Activated naive CD8-positive, alpha-beta T cell (primary cell): Measurements from ENCODE around the gene SPTA1.

ENCODE experiments used
- H3K27ac Mint-ChIP-seq: one replicate; pipeline ENCODE4 v1.8.0; 2021; ENCODE audit warnings: mixed read lengths
- H3K27me3 Mint-ChIP-seq: one replicate; pipeline ENCODE4 v1.8.0; 2021; ENCODE audit warnings: mixed read lengths
- H3K36me3 Mint-ChIP-seq: one replicate; pipeline ENCODE4 v1.8.0; 2021; ENCODE audit warnings: mixed read lengths
- H3K4me1 Mint-ChIP-seq: one replicate; pipeline ENCODE4 v1.8.0; 2021; ENCODE audit warnings: low read depth, mixed read lengths
- H3K4me3 Mint-ChIP-seq: one replicate; pipeline ENCODE4 v1.8.0; 2021; ENCODE audit warnings: mild to moderate bottlenecking, mixed read lengths
- H3K9me3 Mint-ChIP-seq: one replicate; pipeline ENCODE4 v1.8.0; 2021; ENCODE audit warnings: low read depth, mixed read lengths

The SPTA1 gene

DNA sequence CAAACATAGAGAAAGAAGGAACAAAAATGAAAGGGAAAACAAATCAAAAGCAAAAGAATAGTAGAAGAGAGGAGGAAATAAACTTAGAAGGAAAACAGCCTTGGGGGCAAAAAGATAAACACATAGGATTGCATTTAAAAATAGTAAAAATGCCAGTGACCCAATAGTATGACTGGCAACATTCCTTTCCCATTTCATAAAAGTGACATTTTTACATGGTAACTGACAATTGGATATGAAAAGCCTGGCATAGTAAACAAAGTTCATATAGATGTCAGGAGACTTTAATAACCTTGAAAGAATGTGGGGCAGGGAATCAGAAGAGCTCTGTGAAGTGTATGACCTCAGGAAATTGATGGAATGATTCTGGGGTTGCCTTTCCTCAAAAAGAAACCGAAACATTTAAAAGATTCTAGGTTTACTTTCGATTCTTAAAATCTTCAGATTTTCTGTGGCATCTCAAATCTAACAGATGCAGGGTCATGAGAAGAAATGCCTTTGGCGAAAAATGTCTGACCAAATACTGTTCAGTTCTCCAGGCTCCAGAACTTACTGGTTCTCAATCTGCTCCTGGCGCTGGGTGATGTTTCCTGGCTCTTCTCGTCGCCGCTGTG lies 33.7 kb downstream of the SPTA1 start:
- no peaks in the 10 kb centered on the region for H3K36me3 Mint-ChIP-seq
- H3K9me3 Mint-ChIP-seq = no peaks in the 10 kb centered on the region
- no peak overlapping the region for H3K4me3 Mint-ChIP-seq
- no peak overlapping the region for H3K27ac Mint-ChIP-seq
- H3K27me3 Mint-ChIP-seq = peaks cover 2% of the 10 kb centered on the region
- H3K4me1 Mint-ChIP-seq = peaks cover 2% of the 10 kb centered on the region

DNA sequence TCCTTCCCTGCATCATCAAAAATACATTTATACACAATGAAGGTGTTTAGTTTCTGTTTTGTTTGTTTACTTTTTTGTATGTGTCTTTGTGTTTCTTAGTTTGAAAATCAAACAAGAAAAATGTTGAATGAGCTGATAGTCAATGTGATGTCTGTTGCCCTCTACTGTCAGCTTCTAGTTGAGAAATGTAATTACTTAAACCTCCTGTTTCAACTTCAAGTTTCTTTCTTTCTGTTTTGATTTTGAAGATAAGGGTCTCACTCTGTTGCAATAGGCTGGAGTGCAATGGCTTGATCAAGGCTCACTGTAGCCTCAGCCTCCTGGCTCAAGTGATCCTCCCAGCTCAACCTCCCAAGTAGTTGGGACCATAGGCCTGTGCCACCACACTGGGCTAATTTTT lies 37.5 kb downstream of the SPTA1 start:
- no peak overlapping the region for H3K4me3 Mint-ChIP-seq
- H3K36me3 Mint-ChIP-seq = no peaks in the 10 kb centered on the region
- no peak overlapping the region for H3K27ac Mint-ChIP-seq
- peaks cover 2% of the 10 kb centered on the region for H3K27me3 Mint-ChIP-seq
- peaks cover 11% of the 10 kb centered on the region for H3K4me1 Mint-ChIP-seq
- H3K9me3 Mint-ChIP-seq = no peaks in the 10 kb centered on the region

GRCh38 chr1:158646465-158646864 lies 40.0 kb downstream of the SPTA1 start:
- no peaks in the 10 kb centered on the region for H3K27me3 Mint-ChIP-seq
- H3K4me1 Mint-ChIP-seq = peaks cover 11% of the 10 kb centered on the region
- no peaks in the 10 kb centered on the region for H3K36me3 Mint-ChIP-seq
- no peaks in the 10 kb centered on the region for H3K9me3 Mint-ChIP-seq
- no peak overlapping the region for H3K4me3 Mint-ChIP-seq
- no peak overlapping the region for H3K27ac Mint-ChIP-seq

- no peaks in the 10 kb centered on the region for H3K27me3 Mint-ChIP-seq
- no peaks in the 10 kb centered on the region for H3K9me3 Mint-ChIP-seq
- H3K27ac Mint-ChIP-seq = no peak overlapping the region
- no peaks in the 10 kb centered on the region for H3K36me3 Mint-ChIP-seq
- peaks cover 11% of the 10 kb centered on the region for H3K4me1 Mint-ChIP-seq
- no peak overlapping the region for H3K4me3 Mint-ChIP-seq
These were observed 42.1 kb downstream of the SPTA1 start for GRCh38 chr1:158644449-158644848.

- no peak overlapping the region for H3K4me3 Mint-ChIP-seq
- no peak overlapping the region for H3K27ac Mint-ChIP-seq
- H3K27me3 Mint-ChIP-seq = no peaks in the 10 kb centered on the region
- no peaks in the 10 kb centered on the region for H3K36me3 Mint-ChIP-seq
- no peaks in the 10 kb centered on the region for H3K4me1 Mint-ChIP-seq
- H3K9me3 Mint-ChIP-seq = no peaks in the 10 kb centered on the region
These were observed 47.6 kb downstream of the SPTA1 start for GRCh38 chr1:158638904-158639303.

DNA sequence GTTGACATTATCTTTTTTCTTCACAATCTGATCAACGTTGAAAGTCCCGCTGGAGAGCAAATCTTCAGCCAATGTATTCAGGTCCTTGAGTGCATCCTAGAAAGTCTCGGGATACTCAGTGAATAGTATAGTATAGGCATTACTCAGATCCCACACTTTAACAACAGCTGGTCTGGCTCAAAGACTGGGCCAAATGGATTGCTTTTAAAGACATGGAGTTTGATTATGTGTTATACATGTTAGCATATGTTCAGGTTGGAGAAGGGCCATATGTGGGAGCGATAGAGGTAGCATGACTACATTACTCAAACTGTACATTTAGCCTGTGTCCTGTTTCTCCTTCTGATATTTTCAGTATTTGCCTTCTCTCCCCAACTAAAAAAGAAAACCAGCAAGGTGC lies 48.4 kb downstream of the SPTA1 start:
- no peaks in the 10 kb centered on the region for H3K27me3 Mint-ChIP-seq
- H3K9me3 Mint-ChIP-seq = no peaks in the 10 kb centered on the region
- no peaks in the 10 kb centered on the region for H3K4me1 Mint-ChIP-seq
- no peak overlapping the region for H3K4me3 Mint-ChIP-seq
- no peak overlapping the region for H3K27ac Mint-ChIP-seq
- no peaks in the 10 kb centered on the region for H3K36me3 Mint-ChIP-seq

DNA sequence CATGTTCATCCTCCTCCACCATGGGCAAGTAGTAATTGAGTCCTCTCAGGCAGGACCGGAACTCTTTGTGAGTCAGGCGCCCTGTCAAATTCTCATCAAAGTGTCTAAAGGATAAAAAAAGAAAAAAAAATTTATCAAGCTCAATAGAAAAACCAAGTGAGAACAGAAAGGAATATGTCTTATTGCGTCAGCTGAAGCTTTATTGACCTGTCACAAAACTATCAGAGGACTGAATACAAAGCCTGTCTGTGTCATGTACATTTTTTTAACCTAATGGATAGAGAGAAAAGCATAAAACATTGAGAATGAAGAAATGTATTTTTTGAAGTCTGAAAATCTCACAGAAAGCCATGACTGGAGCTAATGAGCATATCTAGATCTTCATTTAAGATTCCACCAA lies 72.8 kb downstream of the SPTA1 start:
- Mint-ChIP-seq H3K27ac (no peak overlapping the region), H3K27me3 (no peaks in the 10 kb centered on the region), H3K9me3 (no peaks in the 10 kb centered on the region), H3K4me1 (no peaks in the 10 kb centered on the region), H3K4me3 (no peak overlapping the region), H3K36me3 (no peaks in the 10 kb centered on the region)

DNA sequence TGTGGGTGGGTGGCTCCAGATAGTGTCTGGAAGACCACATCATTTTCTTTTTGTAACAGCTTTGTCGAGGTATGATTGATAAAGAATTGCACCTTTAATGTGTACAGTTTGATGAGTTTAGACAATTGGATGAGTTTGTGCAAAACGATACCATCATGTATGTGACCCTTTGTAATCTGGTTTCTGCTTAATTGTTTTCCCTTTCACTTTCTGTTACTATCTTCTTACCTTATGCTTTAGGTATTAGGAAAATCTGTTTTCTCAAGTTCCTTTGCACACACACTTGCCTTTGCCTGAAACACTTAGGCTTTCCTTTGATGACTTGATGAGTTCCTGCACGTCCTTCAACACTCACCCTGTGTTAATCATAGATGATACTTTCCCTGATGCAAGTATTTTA lies 74.6 kb downstream of the SPTA1 start:
- no peaks in the 10 kb centered on the region for H3K9me3 Mint-ChIP-seq
- no peaks in the 10 kb centered on the region for H3K4me1 Mint-ChIP-seq
- no peaks in the 10 kb centered on the region for H3K27me3 Mint-ChIP-seq
- no peak overlapping the region for H3K27ac Mint-ChIP-seq
- no peak overlapping the region for H3K4me3 Mint-ChIP-seq
- H3K36me3 Mint-ChIP-seq = no peaks in the 10 kb centered on the region

DNA sequence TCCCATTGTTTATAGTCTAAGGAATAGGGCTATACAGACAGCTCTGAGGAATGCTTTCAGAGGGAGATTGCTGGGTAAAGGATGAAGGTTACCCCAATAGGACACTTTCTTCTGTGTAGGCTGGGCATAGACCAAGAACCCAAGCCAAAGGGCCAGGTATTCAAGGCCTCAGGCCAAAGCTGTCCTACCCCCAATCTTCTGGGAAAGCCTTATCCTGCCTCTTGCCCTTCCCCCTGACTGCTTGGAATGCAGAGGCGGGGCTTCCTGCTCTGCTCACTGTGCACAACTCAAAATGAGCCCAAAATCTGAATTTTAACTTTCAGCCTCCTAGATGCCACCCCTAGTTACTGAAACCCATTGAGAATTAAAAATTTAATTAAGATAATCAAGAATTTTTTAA lies 79.2 kb downstream of the SPTA1 start:
- Mint-ChIP-seq H3K36me3 (no peaks in the 10 kb centered on the region), H3K4me1 (no peaks in the 10 kb centered on the region), H3K4me3 (no peak overlapping the region)

DNA sequence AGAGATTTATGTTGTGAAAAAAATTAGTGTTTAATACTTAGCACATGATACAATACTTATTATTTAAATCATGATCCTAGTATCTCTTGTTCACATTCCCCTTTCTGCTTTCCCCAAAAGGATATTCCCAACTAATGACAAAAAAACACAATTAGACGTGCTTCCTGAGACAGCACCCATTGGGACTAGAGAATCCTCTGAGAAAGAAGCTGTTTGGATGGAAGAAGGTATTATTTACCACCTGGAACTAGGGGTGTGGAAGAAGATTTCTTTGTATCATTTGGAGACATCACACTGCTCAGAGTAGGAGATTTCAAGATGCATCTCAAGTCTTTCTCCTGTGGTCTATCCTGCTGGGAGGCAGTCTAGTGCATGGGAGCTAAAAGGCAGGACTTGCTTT lies 81.5 kb downstream of the SPTA1 start, which contains the start of gene OR10Z1:
Gene OR10Z1, plus strand, starts transcription at position 301 of the 400 bp plus-strand sequence. CDS start 1,171 bp downstream, outside the sequence.
- no peaks in the 10 kb centered on the region for H3K9me3 Mint-ChIP-seq
- no peak within 1 kb of the TSS for H3K4me3 Mint-ChIP-seq
- no peak within 1 kb of the TSS for H3K27ac Mint-ChIP-seq
- H3K36me3 Mint-ChIP-seq = no peaks in the 10 kb centered on the region
- no peaks in the 10 kb centered on the region for H3K27me3 Mint-ChIP-seq
- H3K4me1 Mint-ChIP-seq = no peaks in the 10 kb centered on the region

More for the DNA sequence above, 79.2 kb downstream of the SPTA1 start:
- no peak overlapping the region for H3K27ac Mint-ChIP-seq
- no peaks in the 10 kb centered on the region for H3K27me3 Mint-ChIP-seq
- H3K9me3 Mint-ChIP-seq = no peaks in the 10 kb centered on the region

GRCh38 chr1:158600735-158601134 lies 85.8 kb downstream of the SPTA1 start:
- no peak overlapping the region for H3K4me3 Mint-ChIP-seq
- H3K4me1 Mint-ChIP-seq = no peaks in the 10 kb centered on the region
- H3K9me3 Mint-ChIP-seq = peaks cover 17% of the 10 kb centered on the region
- H3K27ac Mint-ChIP-seq = no peak overlapping the region
- H3K36me3 Mint-ChIP-seq = peaks cover 10% of the 10 kb centered on the region
- peaks cover 3% of the 10 kb centered on the region for H3K27me3 Mint-ChIP-seq

DNA sequence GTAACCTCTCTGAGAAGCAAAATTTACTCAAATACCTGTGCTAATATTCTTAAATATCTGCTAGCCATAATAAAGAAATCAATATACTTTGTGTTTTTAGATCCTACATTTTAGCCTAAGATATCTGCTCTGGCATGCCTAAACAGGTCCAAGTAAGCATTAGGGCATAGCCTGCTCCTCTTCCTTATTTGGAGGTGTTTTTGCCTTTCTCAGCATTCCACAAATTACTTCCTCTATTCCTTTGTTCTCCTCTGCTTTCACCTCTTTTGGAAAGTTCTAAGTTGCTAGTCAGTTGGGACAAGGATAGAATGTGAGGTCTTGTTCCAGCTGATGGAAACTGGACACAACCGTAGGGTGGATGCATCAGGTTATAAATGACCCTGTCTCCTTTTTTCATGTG lies 99.6 kb downstream of the SPTA1 start:
- Mint-ChIP-seq H3K27me3 (peaks cover 9% of the 10 kb centered on the region), H3K9me3 (peaks cover 10% of the 10 kb centered on the region), H3K4me1 (no peaks in the 10 kb centered on the region)

DNA sequence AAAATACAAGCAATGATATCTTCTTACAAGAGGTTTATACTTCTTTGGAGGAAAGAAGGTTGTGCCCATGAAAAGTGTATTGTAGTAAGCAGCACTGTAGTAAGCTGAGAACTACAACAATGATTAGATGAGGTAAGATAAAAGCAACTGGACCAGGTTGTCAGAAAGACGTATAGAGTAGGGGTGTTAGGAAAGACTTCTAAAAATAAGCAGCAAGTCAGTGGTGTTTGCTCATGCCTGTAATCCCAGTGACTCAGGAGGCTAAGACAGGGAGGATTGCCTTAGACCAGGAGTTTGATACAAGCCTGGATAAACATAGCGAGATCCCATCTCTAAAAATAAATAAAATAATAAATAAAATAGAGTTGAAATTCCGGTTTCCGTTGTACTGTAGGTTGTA lies 102.6 kb downstream of the SPTA1 start:
- no peaks in the 10 kb centered on the region for H3K36me3 Mint-ChIP-seq
- peaks cover 8% of the 10 kb centered on the region for H3K9me3 Mint-ChIP-seq
- no peaks in the 10 kb centered on the region for H3K4me1 Mint-ChIP-seq
- H3K27ac Mint-ChIP-seq = no peak overlapping the region
- H3K27me3 Mint-ChIP-seq = peaks cover 11% of the 10 kb centered on the region
- no peak overlapping the region for H3K4me3 Mint-ChIP-seq

More for the DNA sequence above, 99.6 kb downstream of the SPTA1 start:
- Mint-ChIP-seq H3K4me3 (no peak overlapping the region), H3K27ac (no peak overlapping the region), H3K36me3 (no peaks in the 10 kb centered on the region)

GRCh38 chr1:158579733-158580132 lies 106.8 kb downstream of the SPTA1 start, which contains the start of gene OR10X1:
TSS of gene OR10X1 (minus strand) at chr1:158579899. CDS start at chr1:158579899, 0 bp downstream.
- Mint-ChIP-seq H3K4me3 (no peak within 1 kb of the TSS), H3K36me3 (no peaks in the 10 kb centered on the region), H3K4me1 (no peaks in the 10 kb centered on the region), H3K27ac (no peak within 1 kb of the TSS), H3K9me3 (no peaks in the 10 kb centered on the region), H3K27me3 (peaks cover 12% of the 10 kb centered on the region)

- H3K27me3 Mint-ChIP-seq = peaks cover 6% of the 10 kb centered on the region
These were observed 109.0 kb downstream of the SPTA1 start for GRCh38 chr1:158577561-158577960.

GRCh38 chr1:158572226-158572625 lies 114.3 kb downstream of the SPTA1 start:
- peaks cover 9% of the 10 kb centered on the region for H3K27me3 Mint-ChIP-seq
- no peak overlapping the region for H3K4me3 Mint-ChIP-seq
- no peaks in the 10 kb centered on the region for H3K9me3 Mint-ChIP-seq
- H3K4me1 Mint-ChIP-seq = no peaks in the 10 kb centered on the region
- H3K36me3 Mint-ChIP-seq = no peaks in the 10 kb centered on the region
- H3K27ac Mint-ChIP-seq = no peak overlapping the region

More at GRCh38 chr1:158577561-158577960, 109.0 kb downstream of the SPTA1 start:
- Mint-ChIP-seq H3K36me3 (no peaks in the 10 kb centered on the region), H3K9me3 (no peaks in the 10 kb centered on the region), H3K4me3 (no peak overlapping the region), H3K27ac (no peak overlapping the region), H3K4me1 (no peaks in the 10 kb centered on the region)
